Measurements from ENCODE around the gene AGER. TPM values are rescaled to one million over a fixed set of nuclear protein-coding genes. Genes with fewer than 3 reads are reported as not detected.

AGER gene
- total RNA-seq, 2 experiments from 2014 or later, result 15.5 to 16.4 TPM

DNA sequence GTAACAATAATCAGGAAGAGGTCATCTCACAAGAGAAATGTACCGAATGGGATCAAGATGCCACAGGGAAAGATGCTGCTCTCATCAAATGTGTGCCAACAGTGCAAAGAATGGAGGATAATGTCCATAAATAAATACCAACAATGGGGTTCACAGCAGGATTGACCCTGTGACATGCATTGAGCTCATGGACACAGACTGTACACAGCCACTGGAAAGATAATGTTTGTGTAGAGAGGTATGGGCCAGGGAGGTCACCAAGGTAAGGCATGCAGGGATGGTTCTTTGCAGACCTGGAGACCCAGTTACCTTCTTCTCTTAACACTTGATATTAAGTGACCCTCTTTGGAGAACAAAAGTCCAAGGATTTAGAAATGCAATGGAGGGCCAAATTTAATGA lies 9.6 kb downstream of the AGER start:
- POLR2A ChIA-PET, result interaction anchor here (1.5 kb wide), 1 partner anchor 10 kb away, joined by 4 read pairs; the partner anchor contains the start of gene EGFL8
- CTCF ChIA-PET, result no interaction called here
- H3K36me3 Mint-ChIP-seq (ENCODE audit: low read depth), result peaks cover 12% of the 10 kb centered on the region
- TF ChIP-seq, protein P1, sequence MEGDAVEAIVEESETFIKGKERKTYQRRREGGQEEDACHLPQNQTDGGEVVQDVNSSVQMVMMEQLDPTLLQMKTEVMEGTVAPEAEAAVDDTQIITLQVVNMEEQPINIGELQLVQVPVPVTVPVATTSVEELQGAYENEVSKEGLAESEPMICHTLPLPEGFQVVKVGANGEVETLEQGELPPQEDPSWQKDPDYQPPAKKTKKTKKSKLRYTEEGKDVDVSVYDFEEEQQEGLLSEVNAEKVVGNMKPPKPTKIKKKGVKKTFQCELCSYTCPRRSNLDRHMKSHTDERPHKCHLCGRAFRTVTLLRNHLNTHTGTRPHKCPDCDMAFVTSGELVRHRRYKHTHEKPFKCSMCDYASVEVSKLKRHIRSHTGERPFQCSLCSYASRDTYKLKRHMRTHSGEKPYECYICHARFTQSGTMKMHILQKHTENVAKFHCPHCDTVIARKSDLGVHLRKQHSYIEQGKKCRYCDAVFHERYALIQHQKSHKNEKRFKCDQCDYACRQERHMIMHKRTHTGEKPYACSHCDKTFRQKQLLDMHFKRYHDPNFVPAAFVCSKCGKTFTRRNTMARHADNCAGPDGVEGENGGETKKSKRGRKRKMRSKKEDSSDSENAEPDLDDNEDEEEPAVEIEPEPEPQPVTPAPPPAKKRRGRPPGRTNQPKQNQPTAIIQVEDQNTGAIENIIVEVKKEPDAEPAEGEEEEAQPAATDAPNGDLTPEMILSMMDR (IDR thresholded peaks at IDR 0.05), result no peak
- H3K9me3 Mint-ChIP-seq, result no peaks in the 10 kb centered on the region
- H3K27ac Mint-ChIP-seq, result no peak overlapping the region
- H3K4me3 Mint-ChIP-seq, result peak overlapping the region; percentile 94
- H3K4me1 Mint-ChIP-seq (ENCODE audit: low read depth), result peaks cover 50% of the 10 kb centered on the region
- DNase-seq, result no peak
- no peaks in the 10 kb centered on the region for H3K27me3 Mint-ChIP-seq
- intact Hi-C loops (cut with micrococcal nuclease), result no loop called here
- ATAC-seq, result no peak

- CTCF ChIA-PET, result interaction anchor here (1.3 kb wide), 1 partner anchor 19 kb away, joined by 3 read pairs; no protein-coding TSS in a partner anchor
- TF ChIP-seq, protein P1 (IDR thresholded peaks at IDR 0.05), result no peak
- DNase-seq (no peak), ATAC-seq (no peak)
- POLR2A ChIA-PET, result interaction anchor here (1.3 to 1.5 kb wide), 2 partner anchors 9 to 22 kb away, joined by 4 read pairs; partner anchors contain the start of gene EGFL8
- Mint-ChIP-seq H3K4me3 (no peak overlapping the region), H3K9me3 (no peaks in the 10 kb centered on the region), H3K27ac (peak overlapping the region; percentile 16), H3K27me3 (no peaks in the 10 kb centered on the region), H3K36me3 (ENCODE audit: low read depth) (peaks cover 9% of the 10 kb centered on the region), H3K4me1 (ENCODE audit: low read depth) (peaks cover 44% of the 10 kb centered on the region)
- intact Hi-C loops (cut with micrococcal nuclease), result no loop called here
Measured at GRCh38 chr6:32173051-32173727, 10.9 kb downstream of the AGER start.

DNA sequence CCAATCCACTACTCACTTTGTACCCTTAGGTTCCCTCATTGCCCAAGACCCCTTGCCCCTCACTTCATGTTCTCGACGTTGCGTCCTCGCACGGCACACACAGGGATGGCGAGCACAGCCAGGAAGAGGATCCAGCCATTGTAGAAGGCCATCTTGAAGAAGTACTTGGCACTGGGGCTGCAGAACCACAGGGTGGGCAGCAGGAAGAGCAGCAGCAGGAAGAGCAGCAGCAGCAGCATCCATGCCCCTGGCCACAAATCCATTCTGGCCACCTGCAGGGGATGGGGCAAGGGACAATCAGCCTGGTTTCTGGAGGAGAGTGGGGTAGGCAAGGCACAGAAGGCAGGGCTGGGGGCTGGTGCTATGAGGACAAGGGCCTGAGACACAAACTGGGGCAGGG lies 12.8 kb downstream of the AGER start:
- H3K36me3 Mint-ChIP-seq (ENCODE audit: low read depth), result peaks cover 17% of the 10 kb centered on the region
- DNase-seq, result no peak
- ChIA-PET POLR2A (interaction anchor here (1.0 kb wide), 3 partner anchors 16 to 22 kb away, joined by 3 to 4 read pairs (median 3); partner anchors contain the start of gene GPSM3), CTCF (interaction anchor here (2.4 kb wide), 1 partner anchor 53 kb away, joined by 7 read pairs; no protein-coding TSS in a partner anchor)
- no peaks in the 10 kb centered on the region for H3K27me3 Mint-ChIP-seq
- TF ChIP-seq, protein P1 (IDR thresholded peaks at IDR 0.05), result no peak
- no peak overlapping the region for H3K27ac Mint-ChIP-seq
- no peak for ATAC-seq
- no peaks in the 10 kb centered on the region for H3K9me3 Mint-ChIP-seq
- intact Hi-C loops (cut with micrococcal nuclease), result no loop called here
- H3K4me3 Mint-ChIP-seq, result no peak overlapping the region
- H3K4me1 Mint-ChIP-seq (ENCODE audit: low read depth), result peaks cover 31% of the 10 kb centered on the region

GRCh38 chr6:32170294-32170693 lies 13.8 kb downstream of the AGER start:
- H3K9me3 Mint-ChIP-seq, result no peaks in the 10 kb centered on the region
- POLR2A ChIA-PET, result interaction anchor here (1.0 kb wide), 2 partner anchors 21 to 23 kb away, joined by 3 read pairs; partner anchors contain the start of gene GPSM3
- no peak overlapping the region for H3K27ac Mint-ChIP-seq
- ATAC-seq (no peak), DNase-seq (no peak)
- no peak overlapping the region for H3K4me3 Mint-ChIP-seq
- TF ChIP-seq, protein P1 (IDR thresholded peaks at IDR 0.05), result no peak
- peaks cover 29% of the 10 kb centered on the region for H3K4me1 Mint-ChIP-seq (ENCODE audit: low read depth)
- no peaks in the 10 kb centered on the region for H3K27me3 Mint-ChIP-seq
- intact Hi-C loops (cut with micrococcal nuclease), result no loop called here
- CTCF ChIA-PET, result interaction anchor here (2.4 kb wide), 1 partner anchor 52 kb away, joined by 7 read pairs; no protein-coding TSS in a partner anchor
- peaks cover 19% of the 10 kb centered on the region for H3K36me3 Mint-ChIP-seq (ENCODE audit: low read depth)

Data from activated CD8-positive, alpha-beta T cell treated with anti-CD3 and anti-CD28 coated beads for 36 hours (primary cell).